Measurements from ENCODE around the gene CALML6. TPM values are rescaled to one million over a fixed set of nuclear protein-coding genes. Genes with fewer than 3 reads are reported as not detected.

CALML6 gene
- total RNA-seq, 1 experiment from 2014 or later, result 1.9 TPM

- no peak for TF ChIP-seq AR (CRISPR knock-in tag; IDR thresholded peaks at IDR 0.05)
- no peak for TF ChIP-seq RELA (CRISPR knock-in tag; IDR thresholded peaks at IDR 0.05; ENCODE audit: borderline replicate concordance)
- no peak for TF ChIP-seq E2F5 (CRISPR knock-in tag; IDR thresholded peaks at IDR 0.05)
- TF ChIP-seq ERG (CRISPR knock-in tag; IDR thresholded peaks at IDR 0.05), result no peak
- peak; percentile 61; the same call in 1 of the 2 replicates for TF ChIP-seq SP1 (CRISPR knock-in tag; conservative IDR thresholded peaks at IDR 0.05)
- TF ChIP-seq CREB1 (CRISPR knock-in tag; IDR thresholded peaks at IDR 0.05), result 0 out of 2 replicates have a peak, but pooled peaks have one; percentile 30
- TF ChIP-seq ZNF317 (CRISPR knock-in tag; IDR thresholded peaks at IDR 0.05; ENCODE audit: borderline replicate concordance, low read depth), result no peak
- no peak for TF ChIP-seq MYBL2 (CRISPR knock-in tag; IDR thresholded peaks at IDR 0.05)
- no peak for TF ChIP-seq IRF2 (CRISPR knock-in tag; IDR thresholded peaks at IDR 0.05; ENCODE audit: borderline replicate concordance, low read depth)
- TF ChIP-seq HMGXB4 (CRISPR knock-in tag; IDR thresholded peaks at IDR 0.05), result peak; percentile 95
- TF ChIP-seq ZMAT4 (CRISPR knock-in tag; IDR thresholded peaks at IDR 0.05), result no peak
- no peak for TF ChIP-seq ELF4 (CRISPR knock-in tag; IDR thresholded peaks at IDR 0.05; ENCODE audit: low read depth)
- TF ChIP-seq AFF4 (CRISPR knock-in tag; IDR thresholded peaks at IDR 0.05; ENCODE audit: borderline replicate concordance), result no peak
- TF ChIP-seq SMAD3 (CRISPR knock-in tag; IDR thresholded peaks at IDR 0.05; ENCODE audit: borderline replicate concordance), result no peak
- no peak for TF ChIP-seq FOXP1 (CRISPR knock-in tag; IDR thresholded peaks at IDR 0.05; ENCODE audit: borderline replicate concordance)
- TF ChIP-seq SOX15 (CRISPR knock-in tag; IDR thresholded peaks at IDR 0.05), result no peak
- TF ChIP-seq CTCF (IDR thresholded peaks at IDR 0.05), result peak; percentile 90
Measured at GRCh38 chr1:1959840-1960479, 44.9 kb downstream of the CALML6 start (continued).
